CD4-positive, alpha-beta T cell (primary cell): ENCODE measurements around the gene FFAR2. TPM values are rescaled to one million over a fixed set of nuclear protein-coding genes. Genes with fewer than 3 reads are reported as not detected.
"Not testable (repeated sequence)": the region's sequence is repeated elsewhere in the genome, so short reads cannot be mapped to it uniquely, and the experiment has no call there.

Source experiments
- ATAC-seq: fragments of 200-7000 bp; cut with Tn5 transposase; one replicate; pipeline ENCODE4 v1.10.0; 2022; ENCODE audit warnings: mild to moderate bottlenecking; ENCODE audit not compliant: poor library complexity
- CTCF ChIA-PET: fragments of 350-600 bp; sonication (Branson Sonifier 250); formaldehyde crosslinking; loops from one replicate; lab custom pipeline; 2021; ENCODE audit warnings: antibody characterized with exemption, inconsistent platforms; lab: Charles Lee
- POLR2A ChIA-PET: fragments of 350-600 bp; sonication (Branson Sonifier 250); formaldehyde crosslinking; loops from one replicate; lab custom pipeline; 2021; ENCODE audit warnings: antibody characterized with exemption, inconsistent platforms; lab: Charles Lee
- DNase-seq, 14 experiments: peaks; one replicate each; pipeline ENCODE4 v3.0.0-alpha.2; 2013 to 2020; ENCODE audit warnings: mixed read lengths in 2 of 14
- H3K27ac ChIP-seq, 2 donors: one replicate each; pipeline versions ENCODE4 v1.5.1 to v1.7.0; 2013; ENCODE audit warnings: low read length in 2 of 2, low read depth in 1 of 2, mild to moderate bottlenecking in 1 of 2
- H3K27me3 ChIP-seq, 2 experiments: 1 replicate in 1 of 2; 2 replicates in 1 of 2; pipeline versions ENCODE4 v1.6.1 to v1.7.0; 2013; ENCODE audit warnings: low read length in 2 of 2, control low read depth in 1 of 2, mild to moderate bottlenecking in 1 of 2, moderate library complexity in 1 of 2; ENCODE audit not compliant: insufficient read depth in 2 of 2, control insufficient read depth in 1 of 2
- H3K36me3 ChIP-seq: one replicate; pipeline ENCODE4 v1.6.1; 2013; ENCODE audit warnings: low read length, control low read depth; ENCODE audit not compliant: insufficient read depth
- H3K4me1 ChIP-seq: one replicate; pipeline ENCODE4 v1.6.1; 2013; ENCODE audit warnings: low read length, control low read depth; ENCODE audit not compliant: insufficient read depth
- H3K4me3 ChIP-seq: one replicate; pipeline ENCODE4 v1.5.1; 2013; ENCODE audit warnings: mild to moderate bottlenecking, low read length, moderate library complexity
- H3K9me3 ChIP-seq, 2 experiments: 1 replicate in 1 of 2; 2 replicates in 1 of 2; pipeline versions ENCODE4 v1.6.1 to v1.7.0; 2013; ENCODE audit warnings: low read length in 2 of 2, mild to moderate bottlenecking in 2 of 2, control low read depth in 1 of 2, moderate library complexity in 1 of 2; ENCODE audit not compliant: control insufficient read depth in 1 of 2, insufficient read depth in 1 of 2
- H3K27ac Mint-ChIP-seq: one replicate; pipeline ENCODE4 v1.8.0; 2020; ENCODE audit warnings: mixed read lengths
- H3K27me3 Mint-ChIP-seq: one replicate; pipeline ENCODE4 v1.8.0; 2021; ENCODE audit warnings: mixed read lengths
- H3K36me3 Mint-ChIP-seq: one replicate; pipeline ENCODE4 v1.8.0; 2021; ENCODE audit warnings: low read depth, mixed read lengths
- H3K4me1 Mint-ChIP-seq: one replicate; pipeline ENCODE4 v1.8.0; 2021; ENCODE audit warnings: low read depth, mixed read lengths
- H3K4me3 Mint-ChIP-seq: one replicate; pipeline ENCODE4 v1.8.0; 2020; ENCODE audit warnings: mild to moderate bottlenecking, mixed read lengths
- H3K9me3 Mint-ChIP-seq: one replicate; pipeline ENCODE4 v1.8.0; 2020; ENCODE audit warnings: mixed read lengths
- CTCF ChIP-seq: fragments of 200-600 bp; IDR thresholded peaks from one replicate; pipeline ENCODE4 v1.8.0; 2022; ENCODE audit warnings: antibody characterized with exemption, mild to moderate bottlenecking
- intact Hi-C, 2 experiments: fragments of 100-400 bp; cut with DNase I in 1 of 2; cut with micrococcal nuclease in 1 of 2; formaldehyde crosslinking; loops; one replicate each; pipeline versions ENCODE4 v1.15.1 to v1.9.0; 2023 to 2025; cut with DNase I, micrococcal nuclease
- total RNA-seq, 174 experiments: library from RNA in 2 of 174; stranded (reverse) in 2 of 174; gene quantifications; one replicate each; pipeline ENCODE4 v1.2.3 and lab custom pipeline; 2021 to 2026

Gene FFAR2
- total RNA-seq, 2 experiments from 2014 or later = 0.41 TPM; not detected in 1

- H3K9me3 Mint-ChIP-seq = no peaks in the 10 kb centered on the region
- no peak for TF ChIP-seq CTCF
- ATAC-seq (no peak), DNase-seq (no peak)
- H3K4me3 Mint-ChIP-seq = no peak overlapping the region
- Histone ChIP-seq H3K9me3 (no peaks in the 10 kb centered on the region), H3K4me1 (no peaks in the 10 kb centered on the region), H3K27ac (no peak overlapping the region), H3K27me3 (peaks cover 2 to 4% of the 10 kb centered on the region in 2 experiments), H3K4me3 (no peak overlapping the region), H3K36me3 (no peaks in the 10 kb centered on the region)
- CTCF ChIA-PET = interaction anchor here (1.7 kb wide), 1 partner anchor 68 kb away, joined by 3 read pairs; no protein-coding TSS in a partner anchor
- H3K27me3 Mint-ChIP-seq = peaks cover 8% of the 10 kb centered on the region
- H3K36me3 Mint-ChIP-seq = no peaks in the 10 kb centered on the region
- no peaks in the 10 kb centered on the region for H3K4me1 Mint-ChIP-seq
- no peak overlapping the region for H3K27ac Mint-ChIP-seq
- POLR2A ChIA-PET = no interaction called here
- intact Hi-C loops = no loop called here
Measured at GRCh38 chr19:35421362-35421761, 26.7 kb upstream of the FFAR2 start.

GRCh38 chr19:35423406-35423805, 24.7 kb upstream of the FFAR2 start:
- H3K4me3 ChIP-seq, H3K9me3 Mint-ChIP-seq, H3K4me1 ChIP-seq, H3K9me3 ChIP-seq, H3K4me3 Mint-ChIP-seq, intact Hi-C loops, H3K27me3 ChIP-seq, H3K27me3 Mint-ChIP-seq, H3K36me3 Mint-ChIP-seq, CTCF ChIA-PET, H3K36me3 ChIP-seq, H3K27ac Mint-ChIP-seq, H3K4me1 Mint-ChIP-seq, ATAC-seq, H3K27ac ChIP-seq, POLR2A ChIA-PET, DNase-seq: not testable (repeated sequence)

GRCh38 chr19:35425682-35426081, 22.4 kb upstream of the FFAR2 start:
- Mint-ChIP-seq H3K9me3 (no peaks in the 10 kb centered on the region), H3K4me1 (no peaks in the 10 kb centered on the region), H3K27ac (no peak overlapping the region), H3K27me3 (no peaks in the 10 kb centered on the region), H3K4me3 (no peak overlapping the region), H3K36me3 (no peaks in the 10 kb centered on the region)
- H3K4me1 ChIP-seq = no peaks in the 10 kb centered on the region
- POLR2A ChIA-PET = no interaction called here
- CTCF ChIA-PET = interaction anchor here (1.2 kb wide), 1 partner anchor 387 kb away, joined by 5 read pairs; no protein-coding TSS in a partner anchor
- no peaks in the 10 kb centered on the region for H3K36me3 ChIP-seq
- H3K4me3 ChIP-seq = no peak overlapping the region
- no peaks in the 10 kb centered on the region for H3K27me3 ChIP-seq
- intact Hi-C loops = no loop called here
- DNase-seq (no peak), ATAC-seq (no peak)
- no peak for TF ChIP-seq CTCF
- H3K9me3 ChIP-seq = peaks cover 4 to 9% of the 10 kb centered on the region in 2 experiments
- no peak overlapping the region for H3K27ac ChIP-seq

DNA sequence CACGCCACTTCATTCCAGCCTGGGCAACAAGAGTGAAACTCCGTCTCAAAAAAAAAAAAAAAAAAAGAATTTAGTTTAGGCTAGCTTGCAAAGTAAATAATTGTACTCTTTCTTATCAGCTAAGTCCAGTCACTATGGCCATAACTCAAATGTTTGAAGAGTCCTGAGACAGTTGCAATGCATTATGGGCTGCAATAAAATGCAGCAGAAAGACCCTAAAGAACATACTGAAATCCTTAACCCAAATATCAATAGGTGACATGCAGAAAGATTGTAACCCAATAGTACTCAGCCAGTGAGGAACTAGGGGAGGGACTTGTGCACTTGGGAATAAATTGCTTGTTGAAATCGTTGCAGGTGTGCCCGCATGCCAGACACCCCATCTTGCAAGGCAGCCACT, 20.9 kb upstream of the FFAR2 start:
- no peak overlapping the region for H3K4me3 ChIP-seq
- CTCF ChIA-PET = no interaction called here
- intact Hi-C loops = no loop called here
- H3K36me3 Mint-ChIP-seq = peaks cover 5% of the 10 kb centered on the region
- H3K27ac Mint-ChIP-seq = no peak overlapping the region
- POLR2A ChIA-PET = interaction anchor here (0.6 kb wide), 1 partner anchor 617 kb away, joined by 3 read pairs; no protein-coding TSS in a partner anchor
- DNase-seq (no peak), ATAC-seq (no peak)
- H3K9me3 ChIP-seq = peaks cover 16 to 23% of the 10 kb centered on the region in 2 experiments
- no peaks in the 10 kb centered on the region for H3K36me3 ChIP-seq
- H3K9me3 Mint-ChIP-seq = peaks cover 3% of the 10 kb centered on the region
- no peaks in the 10 kb centered on the region for H3K4me1 Mint-ChIP-seq
- TF ChIP-seq CTCF = no peak
- H3K27ac ChIP-seq = no peak overlapping the region
- H3K4me1 ChIP-seq = no peaks in the 10 kb centered on the region
- no peak overlapping the region for H3K4me3 Mint-ChIP-seq
- no peaks in the 10 kb centered on the region for H3K27me3 Mint-ChIP-seq
- no peaks in the 10 kb centered on the region for H3K27me3 ChIP-seq
